Inferior parietal cortex (tissue), 1 donor: ENCODE data around the gene UVSSA.
"Not testable (repeated sequence)": the region's sequence is repeated elsewhere in the genome, so short reads cannot be mapped to it uniquely, and the experiment has no call there.

ENCODE experiments used
- DNase-seq: peaks from one replicate; pipeline ENCODE4 v3.0.0-alpha.2; 2016; ENCODE audit errors: extremely low spot score

UVSSA gene

DNA sequence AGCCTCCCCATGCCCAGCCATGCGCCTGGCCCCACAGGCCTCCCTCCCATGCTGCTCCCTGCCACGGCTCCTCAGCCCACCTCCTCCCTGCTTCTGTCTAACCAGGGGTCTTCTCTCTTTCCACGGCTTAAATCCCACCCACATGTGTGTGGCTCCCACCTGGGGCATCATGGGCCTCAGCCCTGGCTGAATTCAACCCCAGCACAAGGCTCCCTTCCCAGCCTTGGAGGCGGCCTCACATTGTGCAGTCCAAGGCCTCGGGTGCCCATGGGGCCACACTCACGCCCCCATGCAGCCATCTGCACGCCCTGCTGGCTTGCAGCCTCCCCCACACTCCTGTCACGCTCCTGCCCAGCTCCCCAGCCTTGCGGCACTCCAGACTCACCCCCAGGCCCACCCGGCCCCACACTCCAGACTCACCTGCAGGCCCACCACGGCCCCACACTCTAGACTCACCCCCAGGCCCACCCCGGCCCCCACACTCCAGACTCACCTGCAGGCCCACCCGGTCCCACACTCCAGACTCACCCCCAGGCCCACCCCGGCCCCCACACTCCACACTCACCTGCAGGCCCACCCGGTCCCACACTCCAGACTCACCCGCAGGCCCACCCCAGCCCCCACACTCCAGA lies 30.4 kb upstream of the UVSSA start:
- no peak for DNase-seq

DNA sequence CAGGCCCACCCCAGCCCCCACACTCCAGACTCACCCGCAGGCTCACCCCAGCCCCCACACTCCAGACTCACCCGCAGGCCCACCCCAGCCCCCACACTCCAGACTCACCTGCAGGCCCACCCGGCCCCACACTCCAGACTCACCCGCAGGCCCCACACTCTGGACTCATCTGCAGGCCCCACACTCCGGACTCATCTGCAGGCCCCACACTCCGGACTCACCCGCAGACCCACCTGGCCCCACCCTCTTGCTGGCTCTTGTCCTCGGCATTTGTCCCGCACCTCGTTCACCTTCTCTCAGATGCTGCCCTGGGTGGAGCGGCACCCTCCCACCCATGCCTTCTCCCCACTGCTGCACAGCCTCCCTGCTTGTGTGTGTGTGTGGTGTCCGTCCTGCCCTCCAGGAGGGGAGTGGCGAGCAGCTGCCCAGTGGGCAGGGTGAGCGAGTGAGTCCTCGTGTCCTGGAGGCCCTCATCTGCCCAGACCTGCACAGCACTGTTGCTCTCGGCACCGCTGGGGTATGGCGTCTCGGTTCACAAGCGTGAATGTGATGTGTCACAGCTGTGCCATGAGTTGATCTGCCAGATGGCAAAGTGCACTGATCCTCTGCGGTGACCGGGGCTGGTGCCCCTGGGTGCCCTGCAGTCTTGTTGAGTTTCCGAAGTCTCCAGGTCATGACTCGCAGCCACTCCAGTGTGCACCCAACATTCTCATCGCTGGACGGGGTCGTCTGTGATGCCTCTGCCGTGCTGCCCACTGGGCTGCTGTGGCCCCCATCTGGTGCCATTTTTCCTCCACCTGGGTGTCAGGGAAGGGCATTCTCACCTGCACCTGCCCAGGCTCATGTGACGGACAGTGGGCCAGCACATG lies 29.6 kb upstream of the UVSSA start:
- no peak for DNase-seq

DNA sequence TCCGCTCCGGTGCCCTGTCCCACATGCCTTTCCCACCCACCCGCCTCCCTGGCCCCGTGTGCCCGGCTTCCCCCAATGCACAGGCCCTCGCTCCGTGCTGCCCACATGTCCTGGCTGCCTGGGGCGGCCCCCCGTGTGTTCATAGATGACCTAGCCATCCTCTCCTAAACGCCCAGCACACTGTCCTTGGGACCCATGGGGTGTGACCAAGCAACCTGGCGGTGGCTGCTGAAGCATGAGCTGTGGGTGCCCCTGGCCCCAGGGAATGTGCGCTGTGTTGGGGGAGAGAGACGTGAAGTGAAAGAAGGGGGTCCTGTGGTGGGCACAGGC lies 29.0 kb upstream of the UVSSA start:
- DNase-seq, result no peak

DNA sequence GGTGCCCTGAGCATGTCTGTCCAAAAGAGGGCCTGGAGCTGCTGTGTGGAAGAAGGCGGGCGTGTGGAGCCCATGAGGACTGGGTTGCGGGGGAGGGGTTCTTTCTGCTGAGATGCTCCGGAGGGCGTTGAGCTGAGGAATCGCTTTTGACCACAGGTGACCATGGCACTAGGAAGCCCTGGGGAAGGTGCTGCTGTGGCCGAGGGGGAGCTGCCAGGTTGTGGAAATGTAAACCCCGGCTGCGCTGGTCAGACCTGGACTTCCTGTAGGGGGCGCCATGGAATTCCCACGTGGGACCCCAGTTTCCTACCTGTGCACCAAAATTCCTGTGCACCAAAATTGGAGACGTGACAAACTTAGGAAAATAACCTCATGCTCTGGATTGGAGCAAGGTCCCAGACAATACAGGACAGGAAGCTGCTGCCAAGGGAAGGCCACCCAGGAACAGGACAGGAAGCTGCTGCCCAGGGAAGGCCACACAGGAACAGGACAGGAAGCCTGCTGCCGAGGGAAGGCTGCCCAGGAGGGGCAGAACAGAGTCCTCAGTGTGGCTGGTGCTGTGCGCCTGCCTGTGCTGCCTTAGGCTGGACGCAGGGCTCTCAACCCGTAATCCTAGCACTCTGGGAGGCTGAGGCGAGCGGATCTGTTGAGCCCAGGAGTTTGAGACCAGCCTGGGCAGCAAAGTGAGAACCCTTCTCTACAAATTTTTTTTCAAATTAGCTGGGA lies 28.4 kb upstream of the UVSSA start:
- no peak for DNase-seq

DNA sequence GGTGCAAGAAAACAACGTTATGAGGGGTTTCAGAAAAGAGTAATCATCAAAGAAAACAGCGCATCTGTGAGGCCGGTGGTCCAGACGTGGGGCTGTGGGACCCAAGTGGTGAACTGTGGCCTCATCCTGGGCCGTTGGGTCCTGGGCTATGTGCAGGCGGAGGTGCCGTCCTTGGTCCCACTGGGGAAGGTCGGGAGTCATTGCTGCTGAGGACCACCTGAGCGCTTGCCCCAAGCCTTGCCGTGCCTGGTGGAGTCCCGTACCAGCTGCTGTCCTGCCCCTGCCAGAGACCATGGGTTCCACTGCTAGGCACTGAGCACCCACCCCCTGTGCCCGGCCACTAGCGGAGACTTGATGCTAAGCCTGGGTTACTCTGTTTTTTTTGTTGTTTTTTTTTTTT lies 25.5 kb upstream of the UVSSA start:
- DNase-seq, result no peak

DNA sequence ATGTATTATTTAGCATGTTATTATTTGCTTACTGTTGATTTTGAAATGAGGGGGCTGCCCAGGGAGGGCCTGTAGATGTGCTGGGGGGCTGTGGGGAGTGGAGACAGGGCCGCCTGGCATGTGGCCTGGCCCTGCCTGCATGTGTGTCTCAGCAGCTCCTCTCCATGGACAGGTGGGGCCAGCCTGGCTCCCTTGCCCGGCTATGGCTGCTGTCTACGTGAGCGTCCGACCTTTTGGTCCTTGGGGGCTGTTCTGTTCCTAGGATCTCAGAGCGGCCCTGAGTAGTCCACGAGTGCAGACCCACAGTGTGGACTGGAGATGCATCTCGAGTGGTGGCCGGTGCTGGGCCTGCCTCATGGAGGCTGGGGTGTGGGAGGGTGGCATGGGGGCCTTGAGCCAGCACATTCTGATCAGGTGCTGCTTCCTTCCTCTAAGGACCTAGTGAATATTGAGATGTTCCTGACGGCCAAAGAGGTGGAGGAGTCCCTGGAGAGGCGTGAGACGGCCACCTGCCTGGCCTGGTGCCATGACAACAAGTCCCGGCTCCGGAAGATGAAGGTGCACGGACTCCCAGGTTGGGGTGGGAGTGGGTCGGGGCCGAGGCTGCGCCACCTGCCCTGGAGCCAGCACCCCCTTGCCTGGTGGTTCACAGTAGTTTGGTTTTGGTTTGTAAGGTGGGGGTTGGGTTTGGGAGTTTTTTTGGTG lies 24.9 kb upstream of the UVSSA start:
- no peak for DNase-seq

DNA sequence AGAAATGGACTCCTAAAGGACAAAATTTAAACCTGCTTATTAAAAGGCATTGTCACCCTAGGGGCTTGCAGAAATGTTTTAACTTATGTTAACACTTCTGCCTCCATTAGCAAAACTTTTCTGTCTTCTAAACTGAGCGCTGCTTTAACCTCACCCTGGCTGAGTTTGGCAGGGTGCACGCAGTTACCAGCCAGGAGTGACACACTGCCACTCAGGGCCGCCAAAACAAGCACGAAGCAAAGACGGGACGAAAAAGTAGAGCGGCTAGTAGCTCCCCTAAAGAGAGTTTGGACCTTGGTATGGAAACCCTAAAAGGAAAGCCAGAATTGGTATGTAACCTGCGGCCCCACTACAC lies 23.8 kb upstream of the UVSSA start:
- DNase-seq, result no peak

DNA sequence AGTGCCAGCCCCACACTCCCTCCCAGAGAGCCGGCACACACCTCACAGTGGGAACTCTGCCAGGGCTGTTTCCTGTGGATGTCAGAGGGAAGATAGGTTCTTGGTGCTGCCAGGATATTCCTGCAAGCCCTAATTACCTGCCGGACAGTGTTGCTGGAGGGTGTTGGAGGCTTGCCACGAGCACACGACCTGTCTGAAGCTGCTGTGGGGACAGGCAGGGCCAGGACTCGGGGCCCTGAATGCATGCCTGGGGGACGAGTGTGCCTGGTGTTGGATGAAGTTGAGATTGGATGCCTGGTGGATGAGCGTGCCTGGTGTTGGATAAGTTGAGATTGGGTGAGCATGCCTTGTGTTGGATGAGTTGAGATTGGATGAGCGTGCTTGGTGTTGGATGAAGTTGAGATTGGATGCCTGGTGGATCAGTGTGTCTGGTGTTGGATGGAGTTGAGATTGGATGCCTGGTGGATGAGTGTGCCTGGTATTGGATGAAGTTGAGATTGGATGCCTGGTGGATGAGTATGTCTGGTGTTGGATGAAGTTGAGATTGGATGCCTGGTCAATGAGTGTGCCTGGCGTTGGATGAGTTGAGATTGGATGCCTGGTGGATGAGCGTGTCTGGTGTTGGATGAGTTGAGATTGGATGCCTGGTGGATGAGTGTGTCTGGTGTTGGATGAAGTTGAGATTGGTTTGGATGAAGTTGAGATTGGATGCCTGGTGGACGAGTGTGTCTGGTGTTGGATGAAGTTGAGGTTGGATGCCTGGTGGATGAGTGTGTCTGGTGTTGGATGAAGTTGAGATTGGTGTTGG lies 23.2 kb upstream of the UVSSA start:
- no peak for DNase-seq

DNA sequence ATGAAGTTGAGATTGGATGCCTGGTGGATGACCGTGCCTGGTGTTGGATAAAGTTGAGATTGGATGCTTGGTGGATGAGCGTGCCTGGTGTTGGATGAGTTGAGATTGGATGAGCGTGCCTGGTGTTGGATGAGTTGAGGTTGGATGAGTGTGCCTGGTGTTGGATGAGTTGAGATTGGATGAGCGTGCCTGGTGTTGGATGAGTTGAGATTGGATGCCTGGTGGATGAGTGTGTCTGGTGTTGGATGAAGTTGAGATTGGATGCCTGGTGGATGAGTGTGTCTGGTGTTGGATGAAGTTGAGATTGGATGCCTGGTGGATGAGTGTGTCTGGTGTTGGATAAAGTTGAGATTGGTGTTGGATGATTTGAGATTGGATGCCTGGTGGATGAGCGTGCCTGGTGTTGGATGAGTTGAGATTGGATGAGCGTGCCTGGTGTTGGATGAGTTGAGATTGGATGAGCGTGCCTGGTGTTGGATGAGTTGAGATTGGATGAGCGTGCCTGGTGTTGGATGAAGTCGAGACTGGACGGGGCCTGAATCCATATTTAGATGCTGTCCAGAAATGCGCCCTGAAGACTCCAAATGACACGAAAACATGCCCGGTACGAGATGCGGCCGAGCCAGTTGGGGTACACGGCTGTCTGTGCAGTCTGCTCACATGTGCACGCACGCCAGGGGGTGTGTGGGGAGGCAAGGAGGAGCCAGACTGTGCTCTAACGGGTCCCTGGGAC lies 22.4 kb upstream of the UVSSA start:
- DNase-seq, result not testable (repeated sequence)

DNA sequence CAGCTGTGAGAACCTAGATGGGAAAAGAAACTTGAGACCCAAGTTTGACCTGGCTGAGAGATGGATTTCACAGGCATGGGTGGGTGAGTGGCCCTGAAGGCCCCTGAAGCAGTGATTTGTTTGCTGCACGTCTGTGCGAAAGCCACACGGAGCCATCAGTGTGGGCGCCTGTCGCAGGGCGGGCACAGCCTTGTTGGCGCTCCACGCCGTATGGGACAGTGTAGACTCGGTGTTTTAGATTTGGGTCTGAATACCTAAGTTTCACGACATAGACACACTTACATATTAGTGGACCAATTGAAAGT lies 21.9 kb upstream of the UVSSA start:
- DNase-seq, result no peak

DNA sequence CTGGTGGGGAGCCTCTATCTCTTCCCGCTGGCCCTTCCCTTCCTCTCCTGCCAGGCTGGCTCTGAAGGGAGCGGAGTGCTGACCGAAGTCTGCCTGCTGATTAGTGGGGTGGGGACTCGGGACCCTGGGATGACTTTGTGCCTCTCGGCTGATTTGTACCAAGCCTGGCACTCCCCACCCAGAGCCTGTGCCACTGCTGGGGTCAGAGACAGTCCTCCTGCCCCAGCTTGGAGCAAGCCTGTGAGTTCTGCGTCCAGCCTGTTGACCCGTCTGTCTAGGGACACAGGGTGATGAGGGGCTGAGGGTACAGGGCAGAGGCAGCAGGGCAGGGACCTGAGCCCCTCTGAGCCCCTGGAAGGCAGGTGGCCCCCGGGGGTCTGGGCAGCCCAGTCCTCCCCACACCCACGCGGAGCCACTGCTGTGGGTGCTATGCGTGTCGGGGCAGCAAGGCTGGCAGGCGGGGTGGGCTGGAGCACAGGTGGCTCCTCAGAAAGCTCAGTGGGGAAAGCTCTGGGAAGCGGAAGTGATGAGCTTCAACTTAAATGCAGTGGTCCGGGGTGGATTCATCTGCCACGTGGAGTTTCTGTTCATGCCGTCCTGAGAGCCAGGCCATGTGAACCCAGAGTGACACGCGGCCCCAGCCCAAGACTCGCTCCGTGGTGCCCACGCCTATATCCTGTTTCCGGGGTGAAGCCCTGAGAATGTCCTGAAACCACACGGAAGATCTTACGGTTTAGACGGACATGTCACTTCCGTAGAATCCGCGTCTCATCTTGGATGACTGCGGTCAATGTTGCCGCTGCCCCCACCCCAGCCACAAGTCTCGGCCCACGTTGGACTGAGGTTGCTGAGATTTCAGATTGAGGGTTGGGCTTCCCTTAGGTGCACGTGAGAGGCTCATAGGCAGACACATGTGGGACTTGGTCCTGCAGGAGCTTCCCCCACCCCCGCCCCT lies 21.1 kb upstream of the UVSSA start:
- DNase-seq, result no peak

DNA sequence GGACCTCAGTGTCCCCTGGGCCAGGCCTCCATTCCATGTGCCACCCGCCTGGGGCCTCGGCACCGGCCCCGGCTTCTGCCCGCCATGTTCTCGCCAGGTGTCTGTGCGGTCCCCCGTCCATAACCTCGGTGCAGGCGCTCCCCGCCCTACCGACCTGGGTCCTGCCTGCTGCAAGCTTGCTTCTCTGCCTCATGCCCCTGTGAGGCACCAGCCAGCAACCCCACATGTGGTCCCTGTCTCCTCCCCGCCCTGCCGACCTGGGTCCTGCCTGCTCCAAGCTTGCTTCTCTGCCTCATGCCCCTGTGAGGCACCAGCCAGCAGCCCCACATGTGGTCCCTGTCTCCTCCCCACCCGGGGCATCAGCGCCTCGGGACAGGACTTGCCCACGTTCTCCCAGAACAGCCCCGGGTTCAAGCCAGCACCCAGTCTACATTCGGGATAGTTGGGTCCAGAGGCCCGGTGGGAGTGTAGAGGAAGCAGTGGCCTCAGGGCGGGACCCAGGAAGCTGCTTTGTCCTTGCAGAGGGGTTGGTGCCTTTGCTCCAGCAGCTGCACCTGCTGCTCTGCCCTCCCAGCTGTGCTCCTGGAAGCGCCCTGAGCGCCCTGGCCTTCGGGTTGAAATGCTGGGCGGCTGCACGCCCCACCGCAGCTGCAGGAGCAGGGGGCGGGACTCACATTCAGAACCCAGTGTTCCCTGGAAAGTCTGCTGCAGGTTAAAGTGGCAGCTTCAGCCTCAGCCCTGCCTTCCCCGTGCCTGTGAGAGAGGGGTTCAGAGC lies 20.1 kb upstream of the UVSSA start:
- DNase-seq, result no peak

DNA sequence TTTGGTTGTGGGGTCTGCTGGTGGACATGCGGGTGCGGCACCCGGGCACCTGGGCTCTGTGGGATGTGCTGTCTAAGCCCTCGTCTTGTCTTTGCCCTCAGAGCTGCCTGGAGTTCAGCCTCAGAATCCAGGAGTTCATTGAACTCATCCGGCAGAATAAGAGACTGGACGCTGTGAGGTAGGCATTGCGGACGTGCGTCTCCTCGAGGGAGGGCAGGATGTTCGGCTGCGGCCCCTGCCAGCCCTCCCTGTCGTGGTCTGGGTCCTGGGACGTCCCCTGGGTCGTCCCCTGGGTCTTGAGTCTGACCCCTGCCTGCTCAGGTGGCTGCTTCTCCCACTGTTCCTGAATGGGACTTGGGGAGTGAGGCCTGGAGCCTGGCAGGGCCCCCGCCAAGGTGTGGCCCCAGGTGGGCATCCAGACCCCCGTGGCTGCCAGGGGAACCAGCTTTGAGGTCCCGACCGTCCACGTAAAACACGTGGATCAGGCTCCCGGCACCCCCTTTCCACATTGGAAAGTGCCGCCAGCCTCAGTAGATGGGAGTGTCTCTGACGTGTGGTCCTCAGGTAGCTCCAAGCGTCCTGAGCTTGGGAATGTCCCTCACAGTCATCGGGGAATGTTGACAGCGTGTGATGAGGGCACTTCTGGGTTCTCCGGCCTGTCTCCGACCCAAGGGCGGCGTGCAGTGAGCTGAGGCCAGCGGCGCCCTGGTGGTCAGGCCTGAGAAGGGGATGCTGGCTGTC lies 19.3 kb upstream of the UVSSA start:
- DNase-seq, result no peak

DNA sequence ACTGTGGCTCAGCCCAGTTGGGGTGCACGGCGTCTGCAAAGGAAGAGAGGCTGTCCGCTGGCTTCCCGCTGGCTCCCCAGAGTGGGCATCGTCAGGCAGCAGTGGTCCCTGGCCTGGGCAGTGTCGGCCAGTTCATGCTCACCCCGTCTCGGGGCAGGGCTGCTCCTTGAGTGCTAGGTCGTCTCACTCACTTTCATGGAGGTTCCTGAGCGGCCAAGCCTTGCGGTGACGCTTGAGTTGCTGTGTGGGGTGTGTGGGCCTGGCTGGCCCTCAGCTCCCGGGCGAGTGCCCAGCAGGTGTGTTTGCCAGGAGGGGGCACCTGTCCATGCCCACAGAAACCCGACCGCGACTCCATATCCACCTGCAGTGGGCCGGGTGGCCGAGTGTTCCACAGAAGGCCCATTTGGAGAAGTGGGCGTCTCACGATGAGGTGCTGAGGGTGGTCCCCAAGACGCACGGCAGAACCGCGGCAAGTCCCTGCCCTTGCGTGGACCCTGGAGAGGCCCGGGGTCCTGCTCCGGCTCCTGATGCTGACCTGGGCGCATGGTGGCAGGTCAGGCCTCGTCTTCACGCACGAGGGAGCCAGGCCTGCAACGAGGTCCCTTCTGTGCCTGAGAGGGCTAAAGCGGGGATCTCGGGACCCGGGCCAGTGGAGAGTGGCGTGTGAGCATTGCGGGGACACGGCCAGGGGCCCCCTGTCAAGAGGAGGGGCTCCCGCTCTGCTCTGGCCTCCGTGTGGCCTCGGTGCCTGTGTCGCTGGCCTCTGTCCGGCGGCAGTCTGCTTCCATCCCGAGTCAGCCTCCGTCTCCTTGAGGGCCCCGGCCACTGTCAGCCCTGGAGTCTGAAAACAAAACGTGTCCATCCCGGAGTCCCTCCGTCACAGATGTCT lies 18.5 kb upstream of the UVSSA start:
- DNase-seq, result no peak

DNA sequence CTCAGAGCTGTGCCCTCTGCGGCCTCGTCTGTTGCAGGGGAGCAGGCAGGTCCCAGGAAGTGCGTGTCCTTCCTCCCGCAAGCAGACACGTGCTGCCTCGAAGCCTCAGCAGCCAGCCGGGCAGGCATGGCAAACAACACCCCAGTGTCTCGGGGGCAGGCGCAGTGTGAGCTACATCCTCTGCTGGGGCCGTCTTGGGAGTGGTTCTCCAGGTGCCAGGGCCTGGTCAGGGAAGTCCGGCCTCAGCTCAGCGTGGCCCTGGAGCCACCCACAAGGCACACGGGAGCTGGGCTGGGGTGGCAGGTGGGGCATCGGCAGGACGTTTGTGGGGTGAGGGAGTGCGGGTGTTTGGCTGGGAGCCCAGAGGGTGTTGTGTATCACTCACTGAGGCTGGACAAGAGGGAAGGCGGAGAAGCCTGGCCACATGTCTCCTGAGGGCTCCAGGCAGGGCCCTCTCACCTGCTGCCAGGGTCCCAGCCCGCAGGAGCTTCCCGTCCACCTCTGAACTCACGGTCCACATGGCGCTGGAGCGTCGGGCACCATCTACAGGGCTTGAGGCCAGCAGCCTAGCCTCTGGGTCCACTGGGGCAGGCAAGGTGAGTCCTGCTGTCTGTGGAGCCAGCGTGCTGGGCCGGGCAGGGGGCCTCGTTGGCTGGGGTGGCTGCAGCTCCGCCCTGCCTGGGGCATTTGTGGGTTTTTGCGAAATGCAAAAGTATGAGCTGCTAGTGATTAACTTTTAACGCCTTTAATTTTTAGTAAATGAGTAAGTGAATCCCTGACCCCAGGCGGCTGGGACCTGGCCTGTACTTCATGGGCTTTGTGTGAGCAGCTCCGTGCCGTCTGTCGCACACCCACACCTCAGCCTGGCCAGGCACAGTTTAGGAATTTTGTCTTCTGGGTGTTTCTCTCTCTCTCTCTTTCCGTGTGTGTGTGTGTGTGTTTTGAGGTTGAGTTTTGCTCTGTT lies 17.3 kb upstream of the UVSSA start:
- no peak for DNase-seq
